Calu3 (cell line): ENCODE measurements around the gene MAS1. TPM values are rescaled to one million over a fixed set of nuclear protein-coding genes. Genes with fewer than 3 reads are reported as not detected.
"Not testable (repeated sequence)": the region's sequence is repeated elsewhere in the genome, so short reads cannot be mapped to it uniquely, and the experiment has no call there.

Experiments used
- BruUV-seq: library from RNA; stranded (reverse); fragments of 400-500 nt; replicated peaks from 2 replicates; lab custom pipeline; 2021; lab: Mats Ljungman, UMichigan
- CTCF ChIA-PET: fragments of 300-600 bp; sonication (Branson Sonifier 250); formaldehyde crosslinking; loops from one replicate; lab custom pipeline; 2022; ENCODE audit warnings: antibody characterized with exemption; lab: Charles Lee
- DNase-seq: peaks from one replicate; pipeline ENCODE4 v3.0.0; 2022
- H3K27ac Mint-ChIP-seq: one replicate; pipeline ENCODE4 v1.8.0; 2022; ENCODE audit warnings: mixed read lengths; ENCODE audit not compliant: unreplicated experiment
- H3K27me3 Mint-ChIP-seq: one replicate; pipeline ENCODE4 v1.8.0; 2022; ENCODE audit warnings: mixed read lengths; ENCODE audit not compliant: unreplicated experiment
- H3K36me3 Mint-ChIP-seq: one replicate; pipeline ENCODE4 v1.8.0; 2022; ENCODE audit warnings: mild to moderate bottlenecking, moderate library complexity, mixed read lengths; ENCODE audit not compliant: insufficient read depth, unreplicated experiment
- H3K4me1 Mint-ChIP-seq: one replicate; pipeline ENCODE4 v1.8.0; 2022; ENCODE audit warnings: mild to moderate bottlenecking, low read depth, mixed read lengths; ENCODE audit not compliant: unreplicated experiment
- H3K4me3 Mint-ChIP-seq: one replicate; pipeline ENCODE4 v1.8.0; 2022; ENCODE audit warnings: mild to moderate bottlenecking, low read depth, moderate library complexity, mixed read lengths; ENCODE audit not compliant: unreplicated experiment
- H3K9me3 Mint-ChIP-seq: one replicate; pipeline ENCODE4 v1.8.0; 2022; ENCODE audit warnings: low read depth, mixed read lengths; ENCODE audit not compliant: unreplicated experiment
- intact Hi-C: fragments of 100-400 bp; cut with micrococcal nuclease; formaldehyde crosslinking; loops from one replicate; pipeline ENCODE4 v1.10.0; 2022; ENCODE audit not compliant: unreplicated experiment
- total RNA-seq: library from RNA; stranded (reverse); gene quantifications from 2 replicates; pipeline ENCODE4 v1.2.3, GENCODE V29; 2022
- TF ChIP-seq, protein P1 (sequence below): fragments of 200-600 bp; IDR thresholded peaks from one replicate; pipeline ENCODE4 v1.8.0; 2022; ENCODE audit warnings: antibody characterized with exemption; ENCODE audit not compliant: unreplicated experiment

The MAS1 gene
- total RNA-seq, 1 experiment from 2014 or later = not detected

DNA sequence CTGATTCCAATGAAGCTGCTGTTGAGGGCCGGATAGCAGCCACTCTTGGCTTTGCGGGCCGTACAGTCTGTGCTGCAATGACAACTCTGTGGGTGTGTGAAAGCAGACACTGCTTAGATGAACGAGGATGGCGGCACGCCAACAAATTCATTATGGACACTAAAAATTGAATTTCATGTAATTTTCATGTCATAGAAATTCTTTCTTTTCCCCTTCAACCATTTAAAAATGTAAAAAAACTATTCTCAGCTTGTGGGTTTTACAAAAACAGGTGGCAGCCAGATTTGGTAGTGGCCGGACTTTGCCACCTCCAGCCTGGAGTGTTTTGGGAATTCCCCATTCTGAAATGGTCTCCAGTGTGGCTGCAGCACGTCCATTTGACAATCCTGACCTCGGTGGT is 26.0 kb downstream of the MAS1 start:
- Mint-ChIP-seq H3K27ac (no peak overlapping the region), H3K9me3 (peaks cover 3% of the 10 kb centered on the region), H3K4me1 (no peaks in the 10 kb centered on the region), H3K36me3 (no peaks in the 10 kb centered on the region), H3K27me3 (peaks cover 66% of the 10 kb centered on the region), H3K4me3 (no peak overlapping the region)
- TF ChIP-seq, protein P1, sequence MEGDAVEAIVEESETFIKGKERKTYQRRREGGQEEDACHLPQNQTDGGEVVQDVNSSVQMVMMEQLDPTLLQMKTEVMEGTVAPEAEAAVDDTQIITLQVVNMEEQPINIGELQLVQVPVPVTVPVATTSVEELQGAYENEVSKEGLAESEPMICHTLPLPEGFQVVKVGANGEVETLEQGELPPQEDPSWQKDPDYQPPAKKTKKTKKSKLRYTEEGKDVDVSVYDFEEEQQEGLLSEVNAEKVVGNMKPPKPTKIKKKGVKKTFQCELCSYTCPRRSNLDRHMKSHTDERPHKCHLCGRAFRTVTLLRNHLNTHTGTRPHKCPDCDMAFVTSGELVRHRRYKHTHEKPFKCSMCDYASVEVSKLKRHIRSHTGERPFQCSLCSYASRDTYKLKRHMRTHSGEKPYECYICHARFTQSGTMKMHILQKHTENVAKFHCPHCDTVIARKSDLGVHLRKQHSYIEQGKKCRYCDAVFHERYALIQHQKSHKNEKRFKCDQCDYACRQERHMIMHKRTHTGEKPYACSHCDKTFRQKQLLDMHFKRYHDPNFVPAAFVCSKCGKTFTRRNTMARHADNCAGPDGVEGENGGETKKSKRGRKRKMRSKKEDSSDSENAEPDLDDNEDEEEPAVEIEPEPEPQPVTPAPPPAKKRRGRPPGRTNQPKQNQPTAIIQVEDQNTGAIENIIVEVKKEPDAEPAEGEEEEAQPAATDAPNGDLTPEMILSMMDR = no peak
- intact Hi-C loops = no loop called here
- DNase-seq = no peak
- CTCF ChIA-PET = no interaction called here
- no TSS peak for BruUV-seq

DNA sequence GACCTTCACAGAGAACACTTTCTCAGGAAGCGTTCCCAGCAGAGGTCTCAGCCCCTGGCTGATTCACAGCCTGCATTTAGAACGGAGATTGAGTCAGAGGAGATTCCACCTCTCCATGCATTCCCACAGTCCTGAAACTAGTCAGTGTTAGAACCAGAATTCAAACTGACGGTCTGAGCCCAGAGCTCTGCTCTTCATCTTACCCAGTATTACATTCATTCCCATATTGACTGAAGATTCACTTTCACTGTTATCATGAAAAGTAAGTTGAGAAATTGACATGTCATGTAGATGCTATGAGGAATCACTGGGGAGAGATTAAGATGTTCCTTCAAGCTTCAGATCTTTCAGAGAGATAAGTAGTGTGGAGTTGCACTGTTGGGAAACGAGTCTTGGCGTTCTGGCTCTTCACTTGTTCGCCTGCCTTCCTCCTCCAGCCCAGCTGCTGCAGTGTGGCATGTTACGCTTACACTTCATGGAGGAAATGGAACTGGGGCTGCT is 28.3 kb downstream of the MAS1 start:
- no peak for DNase-seq
- Mint-ChIP-seq H3K4me1 (no peaks in the 10 kb centered on the region), H3K36me3 (no peaks in the 10 kb centered on the region), H3K4me3 (no peak overlapping the region), H3K27me3 (peaks cover 72% of the 10 kb centered on the region), H3K27ac (no peak overlapping the region), H3K9me3 (peaks cover 5% of the 10 kb centered on the region)
- TF ChIP-seq, protein P1 = no peak
- intact Hi-C loops = no loop called here
- CTCF ChIA-PET = no interaction called here
- no TSS peak for BruUV-seq

DNA sequence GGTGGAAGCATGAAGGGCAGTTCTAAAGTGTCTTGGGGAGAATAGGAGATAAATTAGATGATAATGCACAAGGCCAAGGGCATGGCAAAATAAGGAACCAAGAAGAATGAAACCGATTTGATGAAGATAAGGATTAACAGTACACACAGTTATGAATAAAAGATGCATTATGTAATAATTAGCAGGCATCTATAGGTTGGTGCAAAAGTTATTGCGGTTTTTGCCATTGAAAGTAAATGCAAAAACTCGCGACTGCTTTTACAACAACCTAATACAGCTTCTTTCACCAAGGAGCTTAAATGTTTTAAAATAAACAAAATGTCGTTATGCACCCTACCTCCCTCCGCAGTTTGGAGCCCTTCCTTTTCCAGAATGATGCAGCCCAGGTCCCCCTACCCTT is 29.0 kb downstream of the MAS1 start:
- no peak for DNase-seq
- Mint-ChIP-seq H3K4me1 (no peaks in the 10 kb centered on the region), H3K27ac (no peak overlapping the region), H3K9me3 (peaks cover 6% of the 10 kb centered on the region), H3K4me3 (no peak overlapping the region), H3K27me3 (peaks cover 72% of the 10 kb centered on the region), H3K36me3 (no peaks in the 10 kb centered on the region)
- TF ChIP-seq, protein P1 = no peak
- intact Hi-C loops = no loop called here
- CTCF ChIA-PET = no interaction called here
- BruUV-seq = no TSS peak

DNA sequence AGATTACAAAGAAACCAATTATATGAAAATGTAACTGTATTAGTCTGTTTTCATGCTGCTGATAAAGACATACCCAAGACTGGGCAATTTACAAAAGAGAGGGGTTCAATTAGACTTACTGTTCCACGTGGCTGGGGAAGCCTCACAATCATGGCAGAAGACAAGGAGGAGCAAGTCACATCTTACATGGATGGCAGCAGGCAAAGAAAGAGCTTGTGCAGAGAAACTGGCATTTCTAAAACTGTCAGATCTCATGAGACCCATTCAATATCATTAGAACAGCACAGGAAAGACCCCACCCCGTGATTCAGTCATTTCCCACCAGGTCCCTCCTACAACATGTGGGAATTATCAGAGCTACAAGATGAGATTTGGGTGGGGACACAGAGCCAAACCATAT is 33.4 kb downstream of the MAS1 start:
- intact Hi-C loops, H3K4me3 Mint-ChIP-seq, H3K36me3 Mint-ChIP-seq, H3K27ac Mint-ChIP-seq, CTCF ChIA-PET, BruUV-seq, DNase-seq, H3K4me1 Mint-ChIP-seq, H3K9me3 Mint-ChIP-seq: not testable (repeated sequence)
- H3K27me3 Mint-ChIP-seq = peaks cover 66% of the 10 kb centered on the region

DNA sequence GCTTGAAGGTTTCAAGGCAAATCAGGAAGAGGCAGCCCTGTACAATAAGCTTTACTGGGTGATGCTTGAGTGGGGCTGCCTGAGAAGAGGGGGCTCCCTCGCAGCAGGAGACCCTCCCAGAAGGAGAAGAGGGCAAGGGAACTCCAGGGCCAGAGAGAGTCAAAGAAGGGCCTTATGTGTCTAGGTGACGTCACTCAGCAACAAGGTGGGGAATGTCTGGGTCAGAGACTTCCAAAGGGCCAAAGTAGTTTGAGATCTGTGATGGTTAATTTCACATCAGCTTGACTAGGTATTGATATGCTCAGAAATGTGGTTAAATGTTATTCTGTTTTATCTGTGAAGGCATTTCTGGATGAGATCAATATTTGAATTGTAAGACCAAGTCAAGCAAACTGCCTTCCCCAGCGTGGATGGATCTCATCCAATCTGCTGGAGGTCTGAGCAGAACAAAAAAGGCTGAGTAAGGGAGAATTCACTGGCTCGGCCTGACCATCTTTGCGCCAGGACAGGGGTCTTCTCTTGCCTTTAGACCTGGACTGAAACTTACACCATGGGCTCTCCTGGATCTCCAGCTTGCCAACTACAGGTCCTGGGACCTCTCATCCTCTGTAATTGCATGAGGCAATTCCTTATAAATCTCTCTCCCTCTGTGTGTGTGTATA is 35.9 kb downstream of the MAS1 start:
- CTCF ChIA-PET = no interaction called here
- Mint-ChIP-seq H3K27me3 (peaks cover 41% of the 10 kb centered on the region), H3K4me1 (peaks cover 9% of the 10 kb centered on the region), H3K9me3 (peaks cover 3% of the 10 kb centered on the region), H3K36me3 (no peaks in the 10 kb centered on the region), H3K4me3 (no peak overlapping the region), H3K27ac (no peak overlapping the region)
- no TSS peak for BruUV-seq
- DNase-seq = no peak
- TF ChIP-seq, protein P1 = no peak
- intact Hi-C loops = no loop called here
